ENCODE measurements around the gene TAF3.

TAF3 gene

GRCh38 chr10:8033812-8034465 lies 215.6 kb downstream of the TAF3 start:
- no peaks in the 10 kb centered on the region for H3K36me3 ChIP-seq (replicated peaks; ENCODE audit: insufficient read depth, low read length)
- DNase-seq: no peak
- H3K4me3 ChIP-seq (ENCODE audit: low read length): no peak overlapping the region
- no peaks in the 10 kb centered on the region for H3K9me2 ChIP-seq (replicated peaks; ENCODE audit: insufficient read depth, low read length)
- no peaks in the 10 kb centered on the region for H3K9me3 ChIP-seq (replicated peaks; ENCODE audit: insufficient read depth, low read length)
- no peak overlapping the region for H3K4me2 ChIP-seq (ENCODE audit: low read depth, low read length)
- no peaks in the 10 kb centered on the region for H3F3A ChIP-seq (ENCODE audit: insufficient read depth, low read length)
- no peaks in the 10 kb centered on the region for H3K4me1 ChIP-seq (ENCODE audit: low read length)
- H3K79me2 ChIP-seq (ENCODE audit: low read length): no peaks in the 10 kb centered on the region
- no peak for TF ChIP-seq CTCF (IDR thresholded peaks at IDR 0.05; ENCODE audit: low read length)
- no peak for TF ChIP-seq EZH2phosphoT487 (IDR thresholded peaks at IDR 0.05; ENCODE audit: low read length)
- no peak for TF ChIP-seq EZH2 (optimal IDR thresholded peaks at IDR 0.05; ENCODE audit: low read depth, low read length)
- no peaks in the 10 kb centered on the region for H4K20me1 ChIP-seq (ENCODE audit: insufficient read depth, low read length)
- no peaks in the 10 kb centered on the region; the same call in 1 of the 2 replicates for H3K27me3 ChIP-seq (replicated peaks; ENCODE audit: insufficient read depth, low read length)
- H2AFZ ChIP-seq (ENCODE audit: low read length): no peak overlapping the region
- no peak overlapping the region for H3K27ac ChIP-seq (ENCODE audit: low read length)
- H3K9ac ChIP-seq (ENCODE audit: low read length): no peak overlapping the region

- Histone ChIP-seq H3K4me1 (ENCODE audit: low read length) (no peaks in the 10 kb centered on the region), H3K9ac (ENCODE audit: low read length) (no peak overlapping the region), H3K27me3 (replicated peaks; ENCODE audit: insufficient read depth, low read length) (no peaks in the 10 kb centered on the region; the same call in 1 of the 2 replicates), H3K4me3 (ENCODE audit: low read length) (no peak overlapping the region), H3K36me3 (replicated peaks; ENCODE audit: insufficient read depth, low read length) (no peaks in the 10 kb centered on the region), H3K9me2 (replicated peaks; ENCODE audit: insufficient read depth, low read length) (no peaks in the 10 kb centered on the region), H3K27ac (ENCODE audit: low read length) (no peak overlapping the region), H3K79me2 (ENCODE audit: low read length) (no peaks in the 10 kb centered on the region), H2AFZ (ENCODE audit: low read length) (no peak overlapping the region), H4K20me1 (ENCODE audit: insufficient read depth, low read length) (no peaks in the 10 kb centered on the region), H3F3A (ENCODE audit: insufficient read depth, low read length) (no peaks in the 10 kb centered on the region), H3K9me3 (replicated peaks; ENCODE audit: insufficient read depth, low read length) (no peaks in the 10 kb centered on the region), H3K4me2 (ENCODE audit: low read depth, low read length) (no peak overlapping the region)
- no peak for DNase-seq
- TF ChIP-seq EZH2 (optimal IDR thresholded peaks at IDR 0.05; ENCODE audit: low read depth, low read length) (no peak), CTCF (IDR thresholded peaks at IDR 0.05; ENCODE audit: low read length) (no peak), EZH2phosphoT487 (IDR thresholded peaks at IDR 0.05; ENCODE audit: low read length) (no peak)
Measured at GRCh38 chr10:8034466-8035005, 216.2 kb downstream of the TAF3 start.

GRCh38 chr10:8035006-8035640 lies 216.8 kb downstream of the TAF3 start:
- Histone ChIP-seq H3K9ac (ENCODE audit: low read length) (no peak overlapping the region), H3K36me3 (replicated peaks; ENCODE audit: insufficient read depth, low read length) (no peaks in the 10 kb centered on the region), H3F3A (ENCODE audit: insufficient read depth, low read length) (no peaks in the 10 kb centered on the region), H2AFZ (ENCODE audit: low read length) (no peak overlapping the region), H3K79me2 (ENCODE audit: low read length) (no peaks in the 10 kb centered on the region), H3K4me1 (ENCODE audit: low read length) (no peaks in the 10 kb centered on the region), H3K27ac (ENCODE audit: low read length) (no peak overlapping the region), H3K27me3 (replicated peaks; ENCODE audit: insufficient read depth, low read length) (no peaks in the 10 kb centered on the region; the same call in 1 of the 2 replicates), H4K20me1 (ENCODE audit: insufficient read depth, low read length) (no peaks in the 10 kb centered on the region), H3K9me2 (replicated peaks; ENCODE audit: insufficient read depth, low read length) (no peaks in the 10 kb centered on the region), H3K4me2 (ENCODE audit: low read depth, low read length) (no peak overlapping the region), H3K9me3 (replicated peaks; ENCODE audit: insufficient read depth, low read length) (no peaks in the 10 kb centered on the region), H3K4me3 (ENCODE audit: low read length) (no peak overlapping the region)
- TF ChIP-seq EZH2phosphoT487 (IDR thresholded peaks at IDR 0.05; ENCODE audit: low read length): no peak
- TF ChIP-seq CTCF (IDR thresholded peaks at IDR 0.05; ENCODE audit: low read length): no peak
- no peak for TF ChIP-seq EZH2 (optimal IDR thresholded peaks at IDR 0.05; ENCODE audit: low read depth, low read length)
- no peak for DNase-seq
